Measurements from ENCODE around the gene DIP2C.
"Not testable (repeated sequence)": the region's sequence is repeated elsewhere in the genome, so short reads cannot be mapped to it uniquely, and the experiment has no call there.

The DIP2C gene

DNA sequence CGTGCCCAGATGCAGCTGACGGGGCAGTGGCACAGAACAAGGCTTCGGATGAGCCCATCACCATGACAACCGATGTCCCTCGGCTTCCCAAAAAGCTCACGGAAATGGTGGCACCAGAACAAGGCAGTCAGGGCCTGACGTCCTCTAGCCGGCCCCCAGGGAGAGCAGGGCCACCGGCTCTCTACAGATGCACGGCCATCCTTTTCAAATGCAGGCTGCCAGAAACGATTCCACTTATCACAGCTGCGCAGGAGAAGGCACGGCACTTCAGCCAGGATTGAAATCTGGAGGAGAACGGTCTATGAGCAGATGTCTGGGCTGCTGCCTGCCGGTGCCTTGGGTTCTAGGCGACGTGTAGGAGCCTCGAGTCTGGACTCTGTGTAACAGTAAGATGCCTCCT, 330.4 kb downstream of the DIP2C start:
- no peak for DNase-seq

DNA sequence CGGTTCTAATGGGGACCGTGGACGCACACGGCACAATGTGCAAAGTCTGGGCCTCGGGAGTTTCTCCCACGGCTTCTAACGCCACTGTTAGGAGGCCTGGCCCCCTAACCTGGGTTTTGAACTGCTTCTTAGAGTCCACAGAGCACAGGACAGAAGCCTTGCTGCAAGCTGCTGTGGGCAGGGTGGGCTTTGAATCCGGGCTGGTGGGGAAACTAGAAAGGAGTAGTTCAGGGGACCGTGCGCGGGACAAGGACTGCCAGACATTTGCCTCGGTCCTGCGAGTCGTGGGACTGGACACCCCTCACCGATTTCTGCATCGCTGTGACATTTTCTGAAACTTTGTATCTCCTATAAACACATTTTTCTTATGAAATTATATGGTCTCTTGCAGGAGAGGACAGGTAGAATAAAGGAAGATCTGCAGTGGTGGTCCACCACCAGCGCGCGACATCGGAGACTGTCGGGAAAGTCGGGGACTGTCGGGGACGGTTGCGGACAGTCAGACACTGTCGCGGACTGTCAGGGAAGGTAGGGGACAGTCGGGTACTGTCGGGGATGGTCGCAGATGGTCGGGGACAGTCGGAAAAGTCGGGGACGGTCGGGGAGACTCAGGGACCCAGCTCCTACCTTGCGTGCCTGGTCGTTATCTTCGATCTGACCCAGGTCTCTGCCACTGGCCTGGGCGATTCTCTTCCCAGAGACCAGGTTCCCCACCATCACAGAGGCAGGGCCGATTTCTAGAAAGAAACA, 332.1 kb downstream of the DIP2C start:
- DNase-seq, result no peak

DNA sequence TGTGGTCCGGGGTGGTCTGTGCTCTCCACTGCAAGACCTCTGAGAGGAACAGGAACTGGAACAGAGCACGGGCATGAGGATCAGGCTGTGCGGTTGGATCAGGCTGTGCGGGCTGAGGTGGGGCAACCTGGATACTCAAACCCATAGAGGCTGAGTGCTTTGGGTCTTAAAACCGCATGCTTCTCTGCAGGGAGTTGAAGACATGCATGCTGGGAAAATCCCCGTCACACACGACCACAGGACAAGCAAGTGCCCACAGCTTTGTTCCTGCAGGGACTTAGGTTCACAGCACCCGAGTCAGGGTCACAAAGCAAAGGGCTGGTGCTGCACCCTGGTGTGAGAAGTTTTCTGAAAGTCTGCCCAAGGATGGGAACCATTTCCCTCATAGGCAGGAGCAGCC, 333.0 kb downstream of the DIP2C start:
- no peak for DNase-seq

DNA sequence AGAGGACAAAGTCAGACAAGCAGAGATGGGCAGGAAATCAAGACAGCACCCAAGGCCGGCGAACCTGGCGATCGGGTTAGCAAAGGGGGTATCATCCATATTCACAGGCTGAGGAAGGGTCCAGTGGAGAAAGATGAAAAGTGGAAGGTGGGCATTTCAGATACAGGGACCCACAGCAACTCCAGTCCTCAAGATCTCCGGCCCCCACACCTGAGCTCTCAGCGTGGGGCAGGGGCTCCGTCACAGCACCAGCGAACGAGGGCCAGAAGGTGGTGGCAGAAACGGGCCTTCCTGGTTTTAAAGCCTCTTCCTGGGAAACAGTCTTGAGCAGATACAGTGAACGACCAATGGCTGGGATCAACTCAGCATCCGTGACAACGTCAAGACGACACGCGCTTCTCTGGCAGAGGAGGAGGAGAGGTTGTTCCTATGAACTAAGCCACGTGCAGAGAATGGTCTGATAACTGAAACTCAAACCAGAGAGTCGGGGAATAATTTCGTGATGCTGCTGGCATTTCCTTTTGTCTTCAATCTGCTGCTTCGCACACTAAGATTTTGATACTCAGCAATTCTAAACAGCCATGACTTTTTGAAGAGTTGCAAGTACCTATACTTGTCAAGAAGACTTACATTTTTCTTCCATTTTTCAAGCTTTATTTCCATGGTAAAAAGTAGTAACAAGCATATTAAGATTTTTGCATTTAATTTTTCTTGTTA, 334.4 kb downstream of the DIP2C start:
- no peak for DNase-seq

DNA sequence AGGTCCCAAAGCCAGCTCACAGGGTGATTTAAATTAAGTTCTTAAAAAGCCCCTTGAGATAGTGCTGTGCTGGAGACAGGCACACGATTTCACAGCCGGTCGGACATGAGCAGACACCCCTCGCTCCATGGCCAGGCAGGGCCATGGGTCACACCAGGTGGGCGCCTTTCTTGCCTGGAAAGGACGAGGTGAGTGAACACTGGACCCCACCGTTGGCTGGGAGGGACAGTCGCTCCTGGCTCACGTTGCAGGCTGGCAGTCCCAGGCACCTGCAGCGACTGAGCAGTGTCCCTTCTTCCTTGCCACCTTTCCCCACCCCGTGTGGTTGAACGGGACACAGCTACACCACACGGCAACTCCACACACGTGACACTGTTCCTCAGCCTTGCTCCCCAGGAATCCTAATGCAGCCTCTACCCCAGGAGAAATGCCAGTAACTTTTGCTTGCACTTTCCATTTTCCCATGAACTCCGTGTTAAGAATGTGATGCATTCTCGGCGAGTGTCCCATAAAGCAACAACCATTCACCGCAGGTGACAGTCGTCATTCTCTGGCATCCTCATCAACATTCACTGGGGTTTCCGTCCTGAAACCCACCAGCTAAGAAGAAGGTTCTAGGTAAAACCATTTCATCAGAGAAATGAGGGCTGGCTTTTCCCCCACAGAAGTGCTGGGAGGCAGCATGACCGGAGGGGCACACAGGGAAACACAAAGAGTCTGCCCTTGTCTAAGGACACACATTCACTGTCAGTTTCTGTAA, 336.8 kb downstream of the DIP2C start:
- DNase-seq, result no peak

DNA sequence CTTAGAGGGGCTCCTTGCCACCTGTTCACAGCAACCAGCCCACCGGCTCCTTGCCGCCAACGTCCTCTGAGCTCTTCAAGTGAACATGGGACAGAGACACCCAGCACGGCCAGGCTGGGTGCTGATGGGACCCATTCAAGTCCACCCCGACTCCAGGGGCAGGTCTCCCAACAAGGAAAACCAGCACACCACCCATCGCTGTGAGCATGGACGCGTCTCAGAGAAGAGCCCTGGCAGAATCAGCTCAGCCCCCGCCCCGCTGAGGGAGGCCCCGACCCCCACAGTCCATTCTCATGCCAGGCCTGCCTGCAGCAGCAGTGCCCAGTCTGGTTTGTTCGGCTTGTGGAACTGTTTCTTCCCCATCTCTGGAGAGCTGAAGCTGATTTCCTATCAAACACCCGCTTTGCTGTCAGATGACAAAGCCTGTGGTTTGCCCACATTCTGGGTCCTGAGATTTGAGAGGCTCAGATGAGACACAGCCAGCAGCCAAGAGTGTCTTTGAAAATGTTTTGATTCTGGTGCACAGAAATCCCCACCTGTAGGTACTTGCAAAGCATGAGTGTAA, 337.6 kb downstream of the DIP2C start:
- no peak for DNase-seq

DNA sequence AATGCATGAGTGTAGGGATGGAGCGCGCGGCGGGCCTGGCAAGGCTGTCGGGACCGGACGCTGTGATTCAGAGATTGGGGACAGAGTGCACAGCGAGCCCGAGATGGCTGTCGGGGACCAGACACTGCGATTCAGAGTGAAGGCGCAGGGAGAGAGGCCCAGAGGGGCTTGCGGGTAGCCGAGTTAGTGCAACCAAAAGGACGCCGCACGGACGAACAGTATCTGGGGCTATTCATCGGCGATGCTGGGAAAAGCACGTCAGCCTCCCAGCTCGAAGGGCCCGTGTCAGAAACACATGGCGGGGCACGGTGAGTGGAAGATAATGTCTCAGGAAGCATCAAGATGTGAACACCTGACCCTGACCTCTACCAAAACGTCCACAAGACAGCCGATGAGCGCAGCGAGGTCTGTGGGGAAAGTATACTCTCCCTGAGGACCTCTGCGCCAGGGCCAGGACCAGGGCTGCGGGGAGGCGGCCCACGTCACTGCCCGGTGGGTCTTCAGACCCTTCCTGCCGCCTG, 338.4 kb downstream of the DIP2C start:
- DNase-seq, result no peak

DNA sequence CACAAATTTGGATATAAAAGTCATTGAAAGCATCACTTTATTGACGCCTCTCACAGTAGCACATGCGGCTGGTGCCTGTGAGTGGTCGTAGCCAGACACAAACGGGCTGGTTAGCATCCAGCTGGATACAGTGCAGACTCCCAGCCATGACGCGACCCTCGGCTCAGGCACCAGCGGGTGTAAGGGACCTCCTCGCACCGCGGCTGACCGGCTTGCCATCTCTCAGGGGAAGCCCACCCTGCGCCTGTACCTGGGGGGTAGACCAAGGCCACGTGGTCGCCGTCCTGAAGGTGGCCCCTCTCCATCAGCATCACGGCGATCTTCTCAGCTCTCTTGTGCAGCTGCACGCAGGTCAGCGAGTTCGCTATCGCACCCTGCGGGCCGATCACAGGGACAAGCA, 340.4 kb downstream of the DIP2C start:
- DNase-seq, result no peak

DNA sequence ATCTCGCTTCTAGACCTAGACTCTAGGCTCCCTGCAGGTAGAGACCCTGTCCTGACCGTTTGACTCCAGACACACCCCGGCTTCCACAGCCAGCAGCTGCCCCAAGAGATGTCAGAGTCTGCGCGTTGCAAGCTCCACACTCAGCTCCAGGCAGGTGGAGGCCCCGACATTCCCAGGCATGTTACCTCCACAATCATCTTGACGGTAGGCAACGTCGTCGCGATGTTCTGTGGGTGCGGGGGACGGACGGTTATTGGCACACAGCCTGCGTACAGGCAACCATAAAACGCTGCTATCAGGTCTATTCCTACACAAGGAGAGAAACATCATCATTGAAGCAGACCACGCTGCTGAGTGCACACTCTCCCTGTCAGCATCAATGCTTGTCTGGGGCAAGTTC, 341.0 kb downstream of the DIP2C start:
- DNase-seq, result no peak

DNA sequence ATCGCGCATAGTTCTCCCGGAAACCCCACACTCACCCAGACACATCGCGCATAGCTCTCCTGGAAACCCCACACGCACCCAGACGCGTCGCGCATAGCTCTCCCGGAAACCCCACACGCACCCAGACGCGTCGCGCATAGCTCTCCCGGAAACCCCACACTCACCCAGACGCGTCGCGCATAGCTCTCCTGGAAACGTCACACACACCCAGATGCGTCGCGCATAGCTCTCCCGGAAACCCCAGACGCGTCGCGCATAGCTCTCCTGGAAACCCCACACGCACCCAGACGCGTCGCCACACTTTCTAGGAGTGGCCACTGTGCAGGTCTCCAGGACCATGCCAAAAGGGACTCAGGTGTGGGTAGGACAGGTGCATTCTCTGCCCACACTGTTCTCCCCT, 341.7 kb downstream of the DIP2C start:
- DNase-seq, result not testable (repeated sequence)

DNA sequence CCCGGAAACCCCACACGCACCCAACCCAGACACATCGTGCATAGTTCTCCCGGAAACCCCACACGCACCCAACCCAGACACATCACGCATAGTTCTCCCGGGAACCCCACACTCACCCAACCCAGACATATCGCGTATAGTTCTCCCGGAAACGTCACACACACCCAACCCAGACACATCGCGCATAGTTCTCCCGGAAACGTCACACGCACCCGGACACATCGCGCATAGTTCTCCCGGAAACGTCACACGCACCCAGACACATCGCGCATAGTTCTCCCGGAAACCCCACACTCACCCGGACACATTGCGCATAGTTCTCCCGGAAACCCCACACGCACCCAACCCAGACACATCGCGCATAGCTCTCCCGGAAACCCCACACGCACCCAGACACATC, 342.3 kb downstream of the DIP2C start:
- DNase-seq, result not testable (repeated sequence)

DNA sequence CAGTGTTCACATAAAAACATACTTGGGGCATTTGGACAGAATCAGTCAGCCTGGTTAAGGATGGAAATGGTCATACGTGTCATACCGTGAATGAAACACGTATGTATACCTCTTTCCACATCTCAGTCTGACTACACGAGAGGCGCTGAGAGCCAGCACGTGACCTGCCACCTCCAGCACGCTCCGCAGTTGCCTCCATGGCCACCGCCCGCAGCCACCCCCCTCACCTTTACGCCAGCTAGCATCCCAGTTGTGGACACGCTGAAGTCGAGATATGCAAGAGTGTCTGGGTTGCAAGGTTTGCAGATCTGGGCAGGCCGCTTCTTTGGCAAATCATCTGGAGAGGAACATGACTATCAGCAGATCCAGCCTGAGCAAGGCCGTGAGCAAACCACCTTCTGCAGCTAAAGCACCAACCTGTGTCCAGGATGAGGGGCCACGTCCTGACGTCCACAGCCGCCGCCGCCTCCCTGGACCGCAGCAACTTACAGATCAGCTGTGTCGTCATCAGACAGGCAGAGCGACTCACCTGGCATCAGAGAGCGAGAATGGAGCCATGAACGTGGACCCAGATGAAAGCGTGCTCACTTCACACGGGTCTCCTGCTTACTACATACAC, 344.8 kb downstream of the DIP2C start:
- DNase-seq, result no peak

DNA sequence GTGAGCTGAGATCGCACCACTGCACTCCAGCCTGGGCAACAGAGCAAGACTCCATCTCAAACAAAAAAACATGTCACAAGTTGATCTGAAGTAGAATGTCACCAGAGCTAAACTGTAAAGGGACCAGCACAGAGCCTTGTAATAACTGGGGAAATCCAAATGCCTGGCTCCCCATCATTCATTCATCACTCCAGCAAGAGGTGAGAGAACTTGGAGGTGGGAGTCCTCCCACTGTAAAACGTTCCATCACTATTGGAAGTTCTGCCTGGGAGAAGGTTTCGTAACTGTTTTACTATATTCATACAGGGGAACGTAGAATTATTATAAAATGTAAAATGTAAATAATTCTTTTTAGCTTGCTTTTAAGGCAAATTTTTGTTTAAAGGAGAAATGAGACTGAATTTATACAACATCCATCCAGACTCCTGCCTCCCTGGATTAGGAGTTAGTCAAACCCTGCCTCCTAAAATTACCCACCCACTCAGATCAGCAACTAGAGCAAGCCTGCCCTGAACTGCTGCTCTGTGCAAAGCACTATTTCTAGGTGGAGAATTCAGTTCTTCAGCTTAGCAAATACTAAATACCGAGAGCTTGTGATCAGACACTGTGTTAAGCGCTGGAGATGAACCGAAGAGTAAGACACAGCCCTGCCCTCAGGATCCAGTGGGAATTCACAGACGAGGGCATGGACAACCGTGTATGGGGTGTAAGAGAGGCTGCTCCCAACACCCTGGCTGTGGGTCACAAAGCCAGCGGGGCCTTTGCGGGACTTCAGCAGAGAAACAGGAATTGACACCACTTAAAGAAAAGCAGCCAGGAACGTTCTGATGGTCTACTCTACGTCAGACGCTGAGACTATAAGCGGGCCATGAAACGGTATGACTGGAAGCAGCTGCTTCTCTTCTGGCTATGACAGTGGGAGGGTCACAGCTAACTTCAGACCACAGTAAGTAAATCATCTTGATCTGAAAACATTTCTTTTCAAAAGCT, 345.9 kb downstream of the DIP2C start:
- no peak for DNase-seq

DNA sequence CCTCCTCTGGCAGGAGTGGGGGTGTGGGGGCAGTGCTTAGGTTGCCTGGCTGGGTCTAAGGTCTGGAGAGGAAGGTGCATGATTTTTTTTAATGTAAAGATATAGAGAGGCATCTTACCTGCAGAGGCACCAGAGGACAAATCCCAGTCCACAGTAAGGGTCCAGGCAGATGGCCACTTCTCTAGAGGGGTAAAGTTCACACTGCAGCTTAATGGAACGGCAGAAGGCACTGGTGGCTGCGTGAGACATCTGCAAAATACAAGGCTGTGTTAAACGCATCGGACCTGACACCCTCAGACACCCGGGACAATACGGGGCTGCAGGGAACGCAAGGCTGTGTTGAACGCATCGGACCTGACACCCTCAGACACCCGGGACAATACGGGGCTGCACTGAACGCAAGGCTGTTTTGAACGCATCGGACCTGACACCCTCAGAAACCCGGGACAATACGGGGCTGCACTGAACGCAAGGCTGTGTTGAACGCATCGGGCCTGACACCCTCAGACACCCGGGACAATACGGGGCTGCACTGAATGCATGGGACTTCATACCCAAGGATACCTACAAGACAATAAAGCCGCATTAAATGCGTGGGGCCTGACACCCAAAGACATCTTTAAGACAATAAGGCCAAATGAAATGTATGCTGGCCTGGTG, 348.3 kb downstream of the DIP2C start:
- DNase-seq, result no peak

DNA sequence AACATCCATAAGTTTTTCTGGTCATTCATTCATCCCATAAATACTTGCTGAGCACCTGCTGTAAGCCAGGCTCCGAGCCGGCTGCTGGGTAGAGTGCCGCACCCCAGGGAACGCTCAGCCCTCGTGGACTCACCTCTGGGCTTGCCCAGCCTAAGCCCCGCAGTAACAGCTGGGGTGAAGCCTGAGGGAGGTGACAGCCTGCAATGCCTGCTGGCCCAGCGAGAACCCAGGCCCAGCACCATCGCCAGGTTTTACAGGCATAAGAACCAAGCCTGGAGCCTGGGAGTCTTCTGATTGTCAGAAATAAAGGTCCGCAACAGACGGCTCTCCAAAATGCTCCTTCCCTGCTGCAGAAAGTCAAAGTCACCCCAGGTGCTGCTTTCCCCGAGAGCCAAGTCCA, 348.8 kb downstream of the DIP2C start:
- no peak for DNase-seq

DNA sequence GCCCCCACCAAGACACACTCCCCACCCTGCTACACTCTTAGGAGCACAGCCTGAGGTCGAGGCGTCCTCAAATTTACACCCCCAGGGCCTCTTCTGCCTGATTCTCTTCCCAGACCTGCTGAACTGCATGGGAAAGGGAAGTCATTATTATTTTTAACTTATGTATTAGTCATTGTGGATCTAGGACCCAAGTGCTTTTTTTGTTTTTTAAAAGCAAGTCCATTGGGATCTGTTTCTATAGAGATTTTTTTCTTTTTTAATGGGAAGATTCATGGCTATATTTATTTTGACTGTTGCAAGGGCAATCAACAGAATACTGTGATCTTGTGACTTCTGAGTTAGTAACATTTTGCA, 350.5 kb downstream of the DIP2C start:
- DNase-seq, result no peak

DNA sequence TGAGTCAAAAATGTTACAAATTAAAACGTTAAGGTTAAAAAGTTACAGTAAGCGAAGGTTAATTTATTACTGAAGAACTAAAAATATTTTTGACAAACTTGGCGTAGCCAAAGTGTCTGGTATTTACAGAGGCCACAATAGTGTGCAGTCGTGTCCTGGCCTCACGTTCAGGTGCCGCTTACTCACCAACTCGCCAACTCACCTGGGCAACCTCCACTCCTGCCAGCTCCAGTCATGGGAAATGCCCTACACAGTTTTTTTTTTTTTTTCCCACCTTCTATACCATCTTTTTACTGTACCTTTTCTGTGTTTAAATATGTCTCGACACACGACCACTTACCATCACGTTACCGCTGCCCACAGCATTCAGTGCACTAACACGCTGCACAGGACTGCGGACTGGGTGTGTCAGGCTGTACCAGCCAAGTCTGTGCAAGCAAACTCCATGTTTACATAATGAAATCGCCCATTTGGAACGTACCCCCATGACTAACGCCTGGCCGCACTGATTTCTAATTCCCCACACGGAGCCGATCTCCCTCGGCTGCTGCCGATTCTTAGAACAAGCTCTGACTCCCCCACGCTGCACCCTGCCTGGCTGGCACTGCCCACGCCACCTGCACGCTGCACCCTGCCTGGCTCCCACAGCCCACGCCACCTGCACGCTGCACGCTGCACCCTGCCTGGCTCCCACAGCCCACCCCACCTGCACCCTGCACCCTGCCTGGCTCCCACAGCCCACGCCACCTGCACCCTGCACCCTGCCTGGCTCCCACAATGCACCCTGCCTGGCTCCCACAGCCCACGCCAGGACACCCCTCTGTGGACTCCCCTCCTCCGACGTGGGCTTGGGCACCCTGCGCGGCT, 351.1 kb downstream of the DIP2C start:
- DNase-seq, result no peak

DNA sequence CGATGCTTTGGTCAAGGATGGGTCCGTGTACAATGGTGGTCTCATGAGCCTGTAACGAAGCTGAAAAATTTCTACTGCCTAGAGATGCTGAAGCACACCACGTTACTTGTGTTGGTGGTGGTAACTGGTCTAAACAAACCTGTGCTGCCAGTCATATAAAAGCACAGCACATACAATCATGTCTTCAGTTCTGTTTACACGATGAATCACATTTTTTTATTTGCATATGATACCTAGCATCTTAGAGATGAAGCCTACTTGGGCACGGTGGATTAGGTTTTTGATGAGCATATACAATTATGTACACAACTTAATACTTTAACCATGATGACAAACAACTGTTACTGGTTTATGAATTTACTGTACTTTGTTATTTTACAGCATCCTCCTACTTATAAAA, 353.2 kb downstream of the DIP2C start:
- DNase-seq, result no peak

DNA sequence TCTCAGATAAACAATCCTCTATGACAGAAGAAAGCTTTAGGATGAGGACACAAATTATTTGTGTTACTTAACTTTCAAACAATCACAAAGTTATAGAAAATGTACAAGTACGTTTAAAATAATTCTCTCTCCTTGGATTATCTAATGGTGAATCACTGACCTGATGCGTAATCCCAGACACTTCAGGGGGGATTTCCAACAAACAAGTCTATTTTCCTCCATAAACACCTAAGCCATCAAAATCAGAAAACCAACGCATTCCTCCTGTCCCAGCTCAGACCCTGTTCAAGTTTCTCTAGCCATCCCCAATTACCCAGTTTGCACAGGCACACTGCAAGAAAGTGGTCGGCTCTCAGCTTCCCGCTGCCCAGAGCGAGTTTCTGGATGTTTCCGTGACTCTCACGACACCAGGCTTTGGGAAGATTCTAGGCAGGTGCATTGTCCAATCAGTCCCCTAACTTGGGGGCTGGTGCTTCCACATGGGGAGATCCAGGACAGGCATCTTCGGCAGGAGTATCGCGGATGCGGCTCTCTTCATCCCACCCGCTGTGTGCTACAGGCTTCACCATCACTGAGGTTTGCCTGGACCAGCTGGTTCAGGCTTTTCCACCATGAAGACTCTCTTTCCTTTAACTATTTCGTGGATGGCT, 354.2 kb downstream of the DIP2C start:
- no peak for DNase-seq

DNA sequence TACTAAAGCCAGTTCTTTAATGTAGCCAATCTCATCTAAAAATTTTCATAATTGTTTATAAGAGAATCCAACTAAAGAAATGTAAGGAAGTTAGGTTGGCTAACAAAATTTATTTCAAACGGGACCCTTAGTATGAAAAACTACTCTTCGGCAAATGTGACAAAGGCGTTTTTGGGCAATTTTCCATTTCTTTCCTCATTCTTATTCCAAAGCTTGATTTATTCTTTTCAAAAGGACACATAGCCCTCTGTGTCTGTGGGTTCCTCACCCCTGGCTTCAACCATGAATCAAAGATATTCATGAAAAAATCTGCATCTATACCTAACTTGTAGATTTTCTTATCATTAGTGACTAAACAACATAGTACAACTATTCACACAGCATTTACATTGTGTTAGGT, 358.3 kb downstream of the DIP2C start:
- DNase-seq, result no peak
